Mesendoderm (in vitro differentiated cells): ENCODE measurements around the gene GATA3.
A peak's percentile ranks its signal among the peaks of the same experiment; 100 is the strongest.

Experiments used
- DNase-seq: peaks from one replicate; pipeline ENCODE4 v3.0.0; 2013
- H2AK5ac ChIP-seq: 2 replicates; pipeline ENCODE4 v1.6.1; 2013; ENCODE audit warnings: low read length, inconsistent platforms
- H2BK120ac ChIP-seq: 2 replicates; pipeline ENCODE4 v1.6.1; 2013; ENCODE audit warnings: low read depth, mild to moderate bottlenecking, low read length, moderate library complexity, mixed read lengths
- H2BK15ac ChIP-seq: replicated peaks from 2 replicates; pipeline ENCODE4 v1.6.1; 2013; ENCODE audit warnings: low read depth, mild to moderate bottlenecking, moderate library complexity
- H2BK5ac ChIP-seq: 2 replicates; pipeline ENCODE4 v1.6.1; 2013; ENCODE audit warnings: low read length, inconsistent platforms
- H3K18ac ChIP-seq: 2 replicates; pipeline ENCODE4 v1.6.1; 2013; ENCODE audit warnings: mild to moderate bottlenecking, low read length, mixed read lengths
- H3K23ac ChIP-seq: one replicate; pipeline ENCODE4 v1.6.1; 2013; ENCODE audit warnings: low read length
- H3K27ac ChIP-seq: 2 replicates; pipeline ENCODE4 v1.5.1; 2013; ENCODE audit warnings: low read depth, mild to moderate bottlenecking, inconsistent platforms, low read length, moderate library complexity
- H3K27me3 ChIP-seq: 2 replicates; pipeline ENCODE4 v1.6.1; 2013; ENCODE audit warnings: low read length, control low read depth, mild to moderate bottlenecking, inconsistent platforms; ENCODE audit not compliant: insufficient read depth, poor library complexity
- H3K36me3 ChIP-seq: 2 replicates; pipeline ENCODE4 v1.6.1; 2013; ENCODE audit warnings: low read length, inconsistent platforms; ENCODE audit not compliant: control insufficient read depth, insufficient read depth
- H3K4ac ChIP-seq: one replicate; pipeline ENCODE4 v1.6.1; 2013; ENCODE audit warnings: low read depth, mild to moderate bottlenecking, low read length, moderate library complexity
- H3K4me1 ChIP-seq: 2 replicates; pipeline ENCODE4 v1.6.1; 2013; ENCODE audit warnings: low read depth, low read length, inconsistent platforms; ENCODE audit not compliant: control insufficient read depth
- H3K4me2 ChIP-seq: 2 replicates; pipeline ENCODE4 v1.6.1; 2013; ENCODE audit warnings: low read length
- H3K4me3 ChIP-seq: 2 replicates; pipeline ENCODE4 v1.5.1; 2013; ENCODE audit warnings: mild to moderate bottlenecking, low read length
- H3K56ac ChIP-seq: one replicate; pipeline ENCODE4 v1.6.1; 2013; ENCODE audit warnings: low read length
- H3K79me1 ChIP-seq: 2 replicates; pipeline ENCODE4 v1.6.1; 2013; ENCODE audit warnings: low read length, inconsistent platforms
- H3K79me2 ChIP-seq: 2 replicates; pipeline ENCODE4 v1.6.1; 2013; ENCODE audit warnings: mild to moderate bottlenecking, low read length; ENCODE audit not compliant: control insufficient read depth, insufficient read depth
- H3K9ac ChIP-seq: 2 replicates; pipeline ENCODE4 v1.6.1; 2013; ENCODE audit warnings: low read length, inconsistent platforms
- H4K5ac ChIP-seq: one replicate; pipeline ENCODE4 v1.6.1; 2013; ENCODE audit warnings: low read length
- H4K8ac ChIP-seq: one replicate; pipeline ENCODE4 v1.6.1; 2013; ENCODE audit warnings: low read depth, mild to moderate bottlenecking, control low read depth, low read length, moderate library complexity
- WGBS: extraction: QIAGEN DNeasy Blood & Tissue Kit; methylation state at CpG from one replicate; pipeline ENCODE4 v1.1.7; 2013; ENCODE audit warnings: low lambda C conversion rate, missing lambda C conversion rate; ENCODE audit not compliant: insufficient coverage; ENCODE audit errors: extremely low coverage; 5-methylcytosine and 5-hydroxymethylcytosine counted together

GATA3 gene

GRCh38 chr10:8075282-8076260 lies 21.1 kb downstream of the GATA3 start:
- Histone ChIP-seq H3K79me1 (peaks cover 4% of the 10 kb centered on the region), H3K4ac (peak overlapping the region; percentile 58), H2BK120ac (no peak overlapping the region), H2AK5ac (no peak overlapping the region), H3K4me3 (no peak overlapping the region), H3K27ac (no peak overlapping the region), H4K5ac (no peak overlapping the region), H3K56ac (peak overlapping the region; percentile 3), H3K4me1 (peaks cover 10% of the 10 kb centered on the region), H3K9ac (no peak overlapping the region), H3K18ac (peak overlapping the region; percentile 89), H3K4me2 (no peak overlapping the region), H2BK15ac (peak overlapping the region; percentile 28), H3K36me3 (peaks cover 2% of the 10 kb centered on the region), H3K27me3 (no peaks in the 10 kb centered on the region), H4K8ac (no peak overlapping the region), H3K79me2 (no peaks in the 10 kb centered on the region), H3K23ac (no peak overlapping the region), H2BK5ac (no peak overlapping the region)
- peak; percentile 55 for DNase-seq
- no CpG with 5 or more reads among the region's 19 CpGs for WGBS

DNA sequence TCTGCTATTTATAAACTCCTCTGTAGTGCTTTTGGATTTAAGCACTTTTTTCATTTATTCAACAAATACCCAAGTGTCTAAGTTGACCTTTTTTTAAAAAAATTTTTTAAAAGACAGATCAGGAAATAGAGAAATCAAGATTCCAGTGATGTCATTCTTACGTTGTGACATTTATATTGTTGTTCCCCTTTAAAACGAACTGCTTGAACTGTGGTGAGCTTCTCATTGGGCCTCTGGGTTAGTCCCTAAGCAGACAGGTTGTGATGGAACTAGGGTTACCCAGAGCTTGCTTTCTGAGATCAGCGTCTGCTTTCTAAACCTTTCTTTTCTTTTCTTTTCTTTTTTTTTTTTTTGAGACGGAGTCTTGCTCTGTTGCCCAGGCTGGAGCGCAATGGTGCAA lies 22.4 kb downstream of the GATA3 start:
- no peak overlapping the region for H4K5ac ChIP-seq
- no peaks in the 10 kb centered on the region for H3K27me3 ChIP-seq
- WGBS: no CpG with 5 or more reads among the region's 5 CpGs

GRCh38 chr10:8078027-8078426 lies 23.5 kb downstream of the GATA3 start:
- no peak overlapping the region for H4K8ac ChIP-seq

More for the DNA sequence above, 22.4 kb downstream of the GATA3 start:
- Histone ChIP-seq H3K4me3 (no peak overlapping the region), H2BK5ac (no peak overlapping the region), H4K8ac (no peak overlapping the region), H3K79me1 (peaks cover 4% of the 10 kb centered on the region), H3K36me3 (peaks cover 2% of the 10 kb centered on the region), H3K56ac (no peak overlapping the region), H3K9ac (no peak overlapping the region), H3K4me2 (no peak overlapping the region), H2BK15ac (no peak overlapping the region), H3K4me1 (peaks cover 8% of the 10 kb centered on the region), H3K23ac (no peak overlapping the region), H3K27ac (no peak overlapping the region), H3K79me2 (no peaks in the 10 kb centered on the region), H2AK5ac (no peak overlapping the region), H3K4ac (no peak overlapping the region), H3K18ac (no peak overlapping the region), H2BK120ac (no peak overlapping the region)
- no peak for DNase-seq

DNA sequence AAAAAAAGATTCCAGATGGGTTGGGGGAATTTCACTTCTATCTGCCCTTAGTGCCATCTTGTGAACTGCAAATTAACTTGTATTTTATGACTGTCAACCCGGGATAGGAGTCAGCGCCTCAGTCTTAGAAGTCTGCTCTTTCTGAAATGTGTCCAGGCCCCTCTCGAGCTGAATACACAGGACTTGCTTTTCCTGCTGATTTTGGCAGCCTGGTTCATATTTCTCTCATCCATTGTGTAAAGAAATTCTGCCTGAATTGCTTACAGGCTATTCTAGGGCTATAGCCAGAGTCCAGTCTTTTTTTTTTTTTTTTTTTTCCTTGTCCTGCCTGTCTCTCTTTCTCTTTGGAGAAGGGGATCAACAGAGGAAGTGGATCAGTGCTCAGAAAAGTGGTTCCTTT lies 24.6 kb downstream of the GATA3 start:
- Histone ChIP-seq H3K18ac (no peak overlapping the region), H3K27ac (no peak overlapping the region), H3K23ac (no peak overlapping the region), H3K4me1 (no peaks in the 10 kb centered on the region), H3K56ac (no peak overlapping the region), H4K5ac (no peak overlapping the region), H2BK5ac (no peak overlapping the region), H4K8ac (no peak overlapping the region), H3K36me3 (no peaks in the 10 kb centered on the region), H2BK15ac (no peak overlapping the region), H3K27me3 (no peaks in the 10 kb centered on the region), H3K4me2 (no peak overlapping the region), H3K9ac (no peak overlapping the region), H3K79me1 (no peaks in the 10 kb centered on the region), H3K4me3 (no peak overlapping the region), H3K4ac (no peak overlapping the region), H3K79me2 (no peaks in the 10 kb centered on the region), H2BK120ac (no peak overlapping the region), H2AK5ac (no peak overlapping the region)
- DNase-seq: no peak
- WGBS: no CpG with 5 or more reads among the region's 3 CpGs

More at GRCh38 chr10:8078027-8078426, 23.5 kb downstream of the GATA3 start:
- no peak overlapping the region for H3K9ac ChIP-seq
- no peak overlapping the region for H2BK5ac ChIP-seq
- no peak overlapping the region for H4K5ac ChIP-seq
- no peak overlapping the region for H3K27ac ChIP-seq
- no peaks in the 10 kb centered on the region for H3K4me1 ChIP-seq
- H3K4me3 ChIP-seq: no peak overlapping the region
- no peak for DNase-seq
- H3K36me3 ChIP-seq: peaks cover 2% of the 10 kb centered on the region
- no peak overlapping the region for H3K4ac ChIP-seq
- H3K23ac ChIP-seq: no peak overlapping the region
- H3K79me1 ChIP-seq: peaks cover 1% of the 10 kb centered on the region
- no peak overlapping the region for H3K18ac ChIP-seq
- H3K27me3 ChIP-seq: no peaks in the 10 kb centered on the region
- no peak overlapping the region for H3K4me2 ChIP-seq
- H2BK120ac ChIP-seq: no peak overlapping the region
- WGBS: no CpG with 5 or more reads among the region's 1 CpG
- no peak overlapping the region for H3K56ac ChIP-seq
- no peak overlapping the region for H2AK5ac ChIP-seq
- no peaks in the 10 kb centered on the region for H3K79me2 ChIP-seq
- no peak overlapping the region for H2BK15ac ChIP-seq

DNA sequence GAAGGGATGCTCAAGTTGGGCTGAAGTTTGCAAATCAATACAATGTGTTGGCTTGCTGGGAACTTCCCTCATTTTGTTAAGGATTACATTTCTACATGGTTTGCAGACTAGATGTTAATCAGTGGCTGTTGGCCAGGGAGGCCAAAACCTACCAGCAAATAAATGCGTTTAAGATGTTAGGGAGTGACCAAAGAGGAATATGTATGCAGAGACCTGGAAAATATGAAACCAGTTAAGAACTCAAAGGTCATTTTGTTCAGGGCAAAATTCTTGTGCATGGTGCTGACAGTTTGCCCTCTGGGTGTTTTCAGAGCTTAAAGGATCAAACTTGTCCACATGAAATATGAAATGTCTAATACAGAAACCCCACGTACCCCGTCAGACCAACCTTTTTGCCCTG lies 30.3 kb downstream of the GATA3 start:
- WGBS: no CpG with 5 or more reads among the region's 3 CpGs
- H3K4me3 ChIP-seq: no peak overlapping the region
- no peak overlapping the region for H2BK5ac ChIP-seq
- H3K79me1 ChIP-seq: no peaks in the 10 kb centered on the region
- H3K18ac ChIP-seq: no peak overlapping the region
- H2AK5ac ChIP-seq: no peak overlapping the region
- no peak overlapping the region for H4K5ac ChIP-seq
- H2BK120ac ChIP-seq: no peak overlapping the region
- no peak overlapping the region for H4K8ac ChIP-seq
- H2BK15ac ChIP-seq: no peak overlapping the region
- DNase-seq: no peak
- H3K27ac ChIP-seq: no peak overlapping the region
- H3K56ac ChIP-seq: no peak overlapping the region
- no peaks in the 10 kb centered on the region for H3K36me3 ChIP-seq
- H3K23ac ChIP-seq: no peak overlapping the region
- H3K4me1 ChIP-seq: no peaks in the 10 kb centered on the region
- no peak overlapping the region for H3K4me2 ChIP-seq
- no peaks in the 10 kb centered on the region for H3K79me2 ChIP-seq
- no peaks in the 10 kb centered on the region for H3K27me3 ChIP-seq
- no peak overlapping the region for H3K4ac ChIP-seq
- H3K9ac ChIP-seq: no peak overlapping the region
